Breast epithelium (tissue), 4 donors: ENCODE measurements around the gene A3GALT2. TPM values are rescaled to one million over a fixed set of nuclear protein-coding genes. Genes with fewer than 3 reads are reported as not detected.

Experiments used
- DNase-seq, 2 donors: peaks; one replicate each; pipeline ENCODE4 v3.0.0-alpha.2; 2019; ENCODE audit warnings: low spot score in 2 of 2
- H3K27ac ChIP-seq, 2 donors: fragments of 200-600 bp; sonication (generic) in 1 of 2; one replicate each; pipeline ENCODE4 v1.5.1; 2016 to 2019; ENCODE audit warnings: mild to moderate bottlenecking in 1 of 2
- H3K27me3 ChIP-seq, 2 donors: fragments of 200-600 bp; sonication (generic) in 1 of 2; one replicate each; pipeline versions ENCODE4 v1.5.1 to v1.6.0; 2017 to 2019; ENCODE audit warnings: control low read depth in 1 of 2, mild to moderate bottlenecking in 1 of 2
- H3K36me3 ChIP-seq: fragments of 200-600 bp; one replicate; pipeline ENCODE4 v1.5.1; 2019
- H3K4me1 ChIP-seq, 2 donors: fragments of 200-600 bp; sonication (generic); one replicate each; pipeline ENCODE4 v1.5.1; 2016 to 2019; ENCODE audit warnings: control low read depth in 1 of 2
- H3K4me3 ChIP-seq, 3 donors: fragments of 200-600 bp; sonication (generic); 1 replicate in 2 of 3; 2 replicates in 1 of 3; pipeline ENCODE4 v1.5.1; 2016 to 2019; ENCODE audit warnings: mild to moderate bottlenecking in 3 of 3, moderate library complexity in 2 of 3
- H3K9me3 ChIP-seq, 2 donors: fragments of 200-600 bp; sonication (generic) in 1 of 2; one replicate each; pipeline ENCODE4 v1.5.1; 2016 to 2019; ENCODE audit warnings: control low read depth in 1 of 2
- CTCF ChIP-seq, 3 donors: fragments of 450-650 bp; IDR thresholded peaks; one replicate each; pipeline ENCODE4 v1.5.1; 2016 to 2017; ENCODE audit warnings: antibody characterized with exemption in 3 of 3, mild to moderate bottlenecking in 3 of 3, moderate library complexity in 3 of 3
- POLR2A ChIP-seq: fragments of 450-650 bp; IDR thresholded peaks from one replicate; pipeline ENCODE4 v1.6.1; 2016; ENCODE audit warnings: antibody characterized with exemption, mild to moderate bottlenecking, moderate library complexity
- POLR2AphosphoS5 ChIP-seq, 3 donors: sonication (generic); formaldehyde crosslinking; IDR thresholded peaks; one replicate each; pipeline ENCODE4 v1.6.1; 2017; ENCODE audit warnings: antibody characterized with exemption in 3 of 3
- intact Hi-C: fragments of 100-400 bp; cut with DNase I; formaldehyde crosslinking; loops from one replicate; pipeline ENCODE4 v1.15.1; 2023; ENCODE audit warnings: low total_unique reads
- total RNA-seq, 3 donors: library from RNA; depleted of rRNA; stranded (reverse); fragments of >200 nt; gene quantifications; one replicate each; pipeline ENCODE4 v1.1.0, GENCODE V29; 2016

A3GALT2 gene
- total RNA-seq, 3 donors from 2014 or later = not detected

- peak overlapping the region in 1 of 2 donors; percentile 43 for H3K27ac ChIP-seq
- DNase-seq = peak in 1 of 2 donors; percentile 14
- no peaks in the 10 kb centered on the region for H3K4me1 ChIP-seq
- intact Hi-C loops = no loop called here
- TF ChIP-seq CTCF (IDR thresholded peaks at IDR 0.05) (no peak), POLR2AphosphoS5 (IDR thresholded peaks at IDR 0.05) (no peak), POLR2A (no peak)
- no peaks in the 10 kb centered on the region for H3K9me3 ChIP-seq
- no peak overlapping the region for H3K4me3 ChIP-seq
- H3K27me3 ChIP-seq = no peaks in the 10 kb centered on the region
- no peaks in the 10 kb centered on the region for H3K36me3 ChIP-seq
These were observed 46.5 kb downstream of the A3GALT2 start for GRCh38 chr1:33274446-33274845.

GRCh38 chr1:33273961-33274371 lies 46.9 kb downstream of the A3GALT2 start:
- intact Hi-C loops = no loop called here
- no peak overlapping the region for H3K4me3 ChIP-seq
- no peaks in the 10 kb centered on the region for H3K27me3 ChIP-seq
- no peak for TF ChIP-seq POLR2A
- no peak for TF ChIP-seq POLR2AphosphoS5 (IDR thresholded peaks at IDR 0.05)
- H3K36me3 ChIP-seq = no peaks in the 10 kb centered on the region
- peak overlapping the region in 1 of 2 donors; percentile 43 for H3K27ac ChIP-seq
- H3K4me1 ChIP-seq = no peaks in the 10 kb centered on the region
- no peaks in the 10 kb centered on the region for H3K9me3 ChIP-seq
- DNase-seq = peak in 1 of 2 donors; percentile 19

- DNase-seq = peak in 1 of 2 donors; percentile 6
- intact Hi-C loops = no loop called here
- Histone ChIP-seq H3K27me3 (no peaks in the 10 kb centered on the region), H3K36me3 (no peaks in the 10 kb centered on the region), H3K9me3 (no peaks in the 10 kb centered on the region), H3K27ac (peak overlapping the region in 1 of 2 donors; percentile 21), H3K4me3 (no peak overlapping the region), H3K4me1 (no peaks in the 10 kb centered on the region)
- TF ChIP-seq CTCF (IDR thresholded peaks at IDR 0.05) (no peak), POLR2AphosphoS5 (IDR thresholded peaks at IDR 0.05) (no peak), POLR2A (no peak)
These were observed 47.5 kb downstream of the A3GALT2 start for GRCh38 chr1:33273406-33273805.

GRCh38 chr1:33272930-33273329 lies 48.0 kb downstream of the A3GALT2 start:
- H3K27ac ChIP-seq = peak overlapping the region in 1 of 2 donors; percentile 21
- no peak overlapping the region for H3K4me3 ChIP-seq
- no peaks in the 10 kb centered on the region for H3K36me3 ChIP-seq
- H3K4me1 ChIP-seq = no peaks in the 10 kb centered on the region
- DNase-seq = no peak
- intact Hi-C loops = no loop called here
- no peak for TF ChIP-seq POLR2AphosphoS5 (IDR thresholded peaks at IDR 0.05)
- TF ChIP-seq POLR2A = no peak
- no peak for TF ChIP-seq CTCF (IDR thresholded peaks at IDR 0.05)
- no peaks in the 10 kb centered on the region for H3K27me3 ChIP-seq
- H3K9me3 ChIP-seq = no peaks in the 10 kb centered on the region

GRCh38 chr1:33272509-33272908 lies 48.4 kb downstream of the A3GALT2 start:
- TF ChIP-seq POLR2AphosphoS5 (IDR thresholded peaks at IDR 0.05) (no peak), CTCF (IDR thresholded peaks at IDR 0.05) (no peak), POLR2A (no peak)
- no peaks in the 10 kb centered on the region for H3K4me1 ChIP-seq

More at GRCh38 chr1:33272509-33272908, 48.4 kb downstream of the A3GALT2 start:
- H3K36me3 ChIP-seq = no peaks in the 10 kb centered on the region
- no peak overlapping the region for H3K4me3 ChIP-seq
- H3K9me3 ChIP-seq = no peaks in the 10 kb centered on the region
- no peaks in the 10 kb centered on the region for H3K27me3 ChIP-seq
- intact Hi-C loops = no loop called here
- DNase-seq = no peak
- H3K27ac ChIP-seq = no peak overlapping the region
